Neural cell (in vitro differentiated cells): Measurements from ENCODE around the gene IGFL2.

Source experiments
- EZH2 ChIP-seq: fragments of 200-600, 300-800 bp; shearing (Covaris generic), sonication (generic); IDR thresholded peaks from 2 replicates; pipeline ENCODE4 v1.6.1; 2014; ENCODE audit warnings: antibody characterized with exemption, low read length, borderline replicate concordance, mild to moderate bottlenecking; ENCODE audit not compliant: insufficient read depth, poor library complexity, severe bottlenecking
- TF ChIP-seq, protein P1 (sequence below): fragments of 450-650 bp; IDR thresholded peaks from 2 replicates; pipeline ENCODE4 v1.5.1; 2014; ENCODE audit warnings: antibody characterized with exemption, mild to moderate bottlenecking, moderate library complexity; ENCODE audit not compliant: poor library complexity, severe bottlenecking

DNA sequence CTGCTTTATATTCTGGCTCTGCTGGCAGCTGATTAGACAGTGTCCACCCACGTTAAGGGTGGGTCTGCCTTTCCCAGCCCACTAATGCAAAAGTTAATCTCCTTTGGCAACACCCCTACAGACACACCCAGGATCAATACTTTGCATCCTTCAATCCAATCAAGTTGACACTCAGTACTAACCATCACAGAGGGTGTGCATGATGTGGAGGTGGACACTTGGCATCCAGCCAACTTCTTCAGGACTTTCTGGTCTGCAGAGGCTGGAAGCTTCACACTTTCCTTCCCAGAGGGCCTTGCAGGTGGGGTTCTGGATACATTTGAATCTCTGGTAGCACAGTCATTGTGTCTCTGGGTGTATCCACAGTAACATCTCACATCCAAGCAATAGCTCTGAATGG lies 62.6 kb downstream of the IGFL2 start:
- TF ChIP-seq, protein P1, sequence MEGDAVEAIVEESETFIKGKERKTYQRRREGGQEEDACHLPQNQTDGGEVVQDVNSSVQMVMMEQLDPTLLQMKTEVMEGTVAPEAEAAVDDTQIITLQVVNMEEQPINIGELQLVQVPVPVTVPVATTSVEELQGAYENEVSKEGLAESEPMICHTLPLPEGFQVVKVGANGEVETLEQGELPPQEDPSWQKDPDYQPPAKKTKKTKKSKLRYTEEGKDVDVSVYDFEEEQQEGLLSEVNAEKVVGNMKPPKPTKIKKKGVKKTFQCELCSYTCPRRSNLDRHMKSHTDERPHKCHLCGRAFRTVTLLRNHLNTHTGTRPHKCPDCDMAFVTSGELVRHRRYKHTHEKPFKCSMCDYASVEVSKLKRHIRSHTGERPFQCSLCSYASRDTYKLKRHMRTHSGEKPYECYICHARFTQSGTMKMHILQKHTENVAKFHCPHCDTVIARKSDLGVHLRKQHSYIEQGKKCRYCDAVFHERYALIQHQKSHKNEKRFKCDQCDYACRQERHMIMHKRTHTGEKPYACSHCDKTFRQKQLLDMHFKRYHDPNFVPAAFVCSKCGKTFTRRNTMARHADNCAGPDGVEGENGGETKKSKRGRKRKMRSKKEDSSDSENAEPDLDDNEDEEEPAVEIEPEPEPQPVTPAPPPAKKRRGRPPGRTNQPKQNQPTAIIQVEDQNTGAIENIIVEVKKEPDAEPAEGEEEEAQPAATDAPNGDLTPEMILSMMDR = no peak
- no peak for TF ChIP-seq EZH2
